H1 (cell line): Measurements from ENCODE around the gene C2orf81. TPM values are rescaled to one million over a fixed set of nuclear protein-coding genes. Genes with fewer than 3 reads are reported as not detected.

Experiments used
- CTCF ChIA-PET: fragments of 300-600 bp; sonication (Branson Sonifier 250); formaldehyde crosslinking; loops from one replicate; lab custom pipeline; 2021; ENCODE audit not compliant: partially characterized antibody; lab: Charles Lee
- POLR2A ChIA-PET: fragments of 300-600 bp; sonication (Branson Sonifier 250); formaldehyde crosslinking; loops from one replicate; lab custom pipeline; 2021; ENCODE audit warnings: inconsistent platforms; ENCODE audit not compliant: partially characterized antibody; lab: Charles Lee
- DNase-seq, 2 experiments: peaks; one replicate each; pipeline versions ENCODE4 v3.0.0 to v3.0.0-alpha.2; 2010 to 2022; ENCODE audit warnings: low spot score in 2 of 2, low read depth in 1 of 2, mixed read lengths in 1 of 2
- FAIRE-seq: peaks from 2 replicates; lab custom pipeline; 2011; peaks lifted over from hg19 to GRCh38; lab: Jason Lieb, UNC
- H2AFZ ChIP-seq: 2 replicates; pipeline ENCODE4 v1.8.1; 2012; ENCODE audit warnings: low read length, inconsistent platforms
- H2AK5ac ChIP-seq: 2 replicates; pipeline ENCODE4 v1.6.1; 2013; ENCODE audit warnings: low read depth, low read length
- H2BK120ac ChIP-seq: replicated peaks from 2 replicates; pipeline ENCODE3; 2013; ENCODE audit warnings: low read depth, low read length, inconsistent platforms
- H2BK12ac ChIP-seq: 2 replicates; pipeline ENCODE4 v1.6.1; 2013; ENCODE audit warnings: low read depth, low read length
- H2BK15ac ChIP-seq: 2 replicates; pipeline ENCODE4 v1.6.1; 2013; ENCODE audit warnings: low read length
- H2BK20ac ChIP-seq: 2 replicates; pipeline ENCODE4 v1.6.1; 2013; ENCODE audit warnings: low read length
- H2BK5ac ChIP-seq: 2 replicates; pipeline ENCODE4 v1.6.1; 2013; ENCODE audit warnings: low read depth, low read length
- H3K14ac ChIP-seq: 2 replicates; pipeline ENCODE4 v1.6.1; 2013; ENCODE audit warnings: inconsistent platforms; ENCODE audit not compliant: insufficient read length
- H3K18ac ChIP-seq: 2 replicates; pipeline ENCODE4 v1.6.1; 2013; ENCODE audit warnings: low read length; ENCODE audit errors: extremely low read depth
- H3K23ac ChIP-seq: 2 replicates; pipeline ENCODE4 v1.6.1; 2013; ENCODE audit warnings: inconsistent platforms; ENCODE audit not compliant: insufficient read length
- H3K23me2 ChIP-seq: 2 replicates; pipeline ENCODE4 v1.6.1; 2013; ENCODE audit warnings: low read depth, low read length
- H3K27ac ChIP-seq: 2 replicates; pipeline ENCODE4 v1.6.1; 2011; ENCODE audit warnings: low read depth, low read length, inconsistent platforms
- H3K27me3 ChIP-seq, 4 experiments: replicated peaks in 1 of 4; 1 replicate in 1 of 4; 2 replicates in 3 of 4; pipeline versions ENCODE4 v1.6.1 to v1.8.1; 2011 to 2013; ENCODE audit warnings: low read length in 3 of 4, mild to moderate bottlenecking in 3 of 4, inconsistent platforms in 2 of 4, mixed read lengths in 2 of 4, moderate library complexity in 1 of 4; ENCODE audit not compliant: control insufficient read depth in 3 of 4, insufficient read depth in 3 of 4; ENCODE audit errors: extremely low read depth in 1 of 4
- H3K36me3 ChIP-seq, 4 experiments: 2 replicates each; pipeline versions ENCODE4 v1.6.1 to v1.8.1; 2011 to 2013; ENCODE audit warnings: mild to moderate bottlenecking in 4 of 4, low read length in 3 of 4, moderate library complexity in 2 of 4, control low read depth in 1 of 4, inconsistent platforms in 1 of 4; ENCODE audit not compliant: insufficient read depth in 4 of 4, control insufficient read depth in 2 of 4
- H3K4ac ChIP-seq: replicated peaks from 2 replicates; pipeline ENCODE3; 2013; ENCODE audit warnings: low read length, low read depth, mixed read lengths, inconsistent platforms; ENCODE audit not compliant: insufficient read length
- H3K4me1 ChIP-seq, 4 experiments: replicated peaks in 1 of 4; 1 replicate in 1 of 4; 2 replicates in 3 of 4; pipeline versions ENCODE4 v1.6.1 to v1.8.1; 2011 to 2013; ENCODE audit warnings: low read length in 3 of 4, inconsistent platforms in 2 of 4, mixed read lengths in 1 of 4; ENCODE audit not compliant: insufficient read depth in 4 of 4, control insufficient read depth in 3 of 4
- H3K4me2 ChIP-seq, 2 experiments: 2 replicates each; pipeline versions ENCODE4 v1.6.1 to v1.8.1; 2011 to 2013; ENCODE audit warnings: low read depth in 2 of 2, low read length in 2 of 2, control low read depth in 1 of 2, inconsistent platforms in 1 of 2, mild to moderate bottlenecking in 1 of 2; ENCODE audit not compliant: insufficient read depth in 1 of 2
- H3K4me3 ChIP-seq, 4 experiments: fragments of 200-600, 300-600 bp in 1 of 4; sonication (generic), shearing (Covaris generic), sonication (Bioruptor Twin) in 1 of 4; 2 replicates each; pipeline versions ENCODE4 v1.5.1 to v1.8.1; 2011 to 2016; ENCODE audit warnings: low read length in 4 of 4, low read depth in 3 of 4, control low read depth in 2 of 4, inconsistent platforms in 2 of 4, mild to moderate bottlenecking in 2 of 4, mixed read lengths in 1 of 4, moderate library complexity in 1 of 4; ENCODE audit not compliant: insufficient read depth in 2 of 4; ENCODE audit errors: extremely low read depth in 1 of 4
- H3K56ac ChIP-seq: replicated peaks from 2 replicates; pipeline ENCODE3; 2013; ENCODE audit warnings: low read depth, mild to moderate bottlenecking, mixed read lengths, low read length, inconsistent platforms; ENCODE audit not compliant: insufficient read length
- H3K79me1 ChIP-seq: 2 replicates; pipeline ENCODE4 v1.6.1; 2013; ENCODE audit warnings: low read depth, low read length, control low read depth
- H3K79me2 ChIP-seq, 2 experiments: 2 replicates each; pipeline versions ENCODE4 v1.6.1 to v1.8.1; 2012 to 2013; ENCODE audit warnings: low read length in 2 of 2, mild to moderate bottlenecking in 2 of 2, inconsistent platforms in 1 of 2; ENCODE audit not compliant: insufficient read depth in 2 of 2, control insufficient read depth in 1 of 2
- H3K9ac ChIP-seq, 4 experiments: replicated peaks in 1 of 4; 1 replicate in 1 of 4; 2 replicates in 3 of 4; pipeline versions ENCODE4 v1.6.1 to v1.8.1; 2011 to 2013; ENCODE audit warnings: low read depth in 3 of 4, low read length in 3 of 4, control low read depth in 2 of 4, mild to moderate bottlenecking in 2 of 4, moderate library complexity in 2 of 4, inconsistent platforms in 1 of 4; ENCODE audit errors: extremely low read depth in 1 of 4
- H3K9me3 ChIP-seq, 2 experiments: 2 replicates each; pipeline versions ENCODE4 v1.6.1 to v1.8.1; 2012 to 2013; ENCODE audit warnings: mild to moderate bottlenecking in 2 of 2, moderate library complexity in 2 of 2, control low read depth in 1 of 2, inconsistent platforms in 1 of 2, low read depth in 1 of 2, low read length in 1 of 2, mixed read lengths in 1 of 2; ENCODE audit not compliant: insufficient read depth in 2 of 2
- H4K20me1 ChIP-seq, 2 experiments: replicated peaks in 1 of 2; 2 replicates each; pipeline versions ENCODE3 to v1.8.1; 2011 to 2013; ENCODE audit warnings: inconsistent platforms in 2 of 2, low read length in 2 of 2, mild to moderate bottlenecking in 1 of 2; ENCODE audit not compliant: insufficient read depth in 2 of 2, control insufficient read depth in 1 of 2
- H4K5ac ChIP-seq: 2 replicates; pipeline ENCODE4 v1.6.1; 2013; ENCODE audit warnings: low read length, low read depth, mixed read lengths, inconsistent platforms; ENCODE audit not compliant: insufficient read length
- H4K8ac ChIP-seq: 2 replicates; pipeline ENCODE4 v1.8.0; 2013; ENCODE audit warnings: mild to moderate bottlenecking, moderate library complexity, low read length, inconsistent platforms; ENCODE audit not compliant: insufficient read depth; ENCODE audit errors: extremely low read depth
- H4K91ac ChIP-seq: replicated peaks from 2 replicates; pipeline ENCODE3; 2013; ENCODE audit warnings: low read length, mixed read lengths, inconsistent platforms; ENCODE audit not compliant: insufficient read length
- CBX8 ChIP-seq: fragments of 300-800, 300-1000 bp; sonication (generic); IDR thresholded peaks from 2 replicates; pipeline ENCODE4 v1.7.1; 2016; ENCODE audit warnings: low read depth, low read length, borderline replicate concordance
- CHD2 ChIP-seq: IDR thresholded peaks from 2 replicates; pipeline ENCODE4 v1.6.1; 2012; ENCODE audit warnings: low read length, improper control_type of control experiment
- EP300 ChIP-seq, 2 experiments: IDR thresholded peaks; 1 replicate in 1 of 2; 2 replicates in 1 of 2; pipeline ENCODE4 v1.6.1; 2011 to 2012; ENCODE audit warnings: low read depth in 2 of 2, low read length in 2 of 2, mild to moderate bottlenecking in 2 of 2, borderline replicate concordance in 1 of 2, inconsistent platforms in 1 of 2, moderate library complexity in 1 of 2
- EZH2 ChIP-seq: fragments of 200-600 bp; sonication (generic); IDR thresholded peaks from 2 replicates; pipeline ENCODE4 v1.7.1; 2012; ENCODE audit warnings: low read depth, mild to moderate bottlenecking, moderate library complexity, low read length, inconsistent platforms; ENCODE audit not compliant: severe bottlenecking
- FOSL1 ChIP-seq: IDR thresholded peaks from 2 replicates; pipeline ENCODE4 v1.6.1; 2011; ENCODE audit warnings: mild to moderate bottlenecking, low read depth, low read length, moderate library complexity; ENCODE audit not compliant: insufficient read depth
- GTF2F1 ChIP-seq: IDR thresholded peaks from 2 replicates; pipeline ENCODE4 v1.6.1; 2012; ENCODE audit warnings: low read depth, low read length, improper control_type of control experiment, borderline replicate concordance
- HDAC6 ChIP-seq: IDR thresholded peaks from one replicate; pipeline ENCODE4 v1.7.1; 2012; ENCODE audit warnings: low read depth, mild to moderate bottlenecking, inconsistent platforms, low read length, moderate library complexity
- JUN ChIP-seq: IDR thresholded peaks from 2 replicates; pipeline ENCODE4 v1.6.1; 2011; ENCODE audit warnings: low read depth, mild to moderate bottlenecking, improper control_type of control experiment, low read length
- KDM5A ChIP-seq: fragments of 200-600 bp; IDR thresholded peaks from 2 replicates; pipeline ENCODE4 v1.7.1; 2012; ENCODE audit warnings: mild to moderate bottlenecking, low read length, inconsistent platforms, mixed read lengths
- POU5F1 ChIP-seq: IDR thresholded peaks from 2 replicates; pipeline ENCODE4 v1.6.1; 2011; ENCODE audit warnings: low read depth, mild to moderate bottlenecking, low read length, moderate library complexity
- RAD21 ChIP-seq, 2 experiments: IDR thresholded peaks in 1 of 2; conservative IDR thresholded peaks in 1 of 2; 2 replicates each; pipeline ENCODE4 v1.6.1; 2011; ENCODE audit warnings: low read depth in 2 of 2, low read length in 2 of 2, improper control_type of control experiment in 1 of 2, inconsistent platforms in 1 of 2, mild to moderate bottlenecking in 1 of 2, moderate library complexity in 1 of 2
- SIN3A ChIP-seq, 2 experiments: IDR thresholded peaks in 1 of 2; conservative IDR thresholded peaks in 1 of 2; 2 replicates each; pipeline ENCODE4 v1.6.1; 2011 to 2012; ENCODE audit warnings: low read length in 2 of 2, improper control_type of control experiment in 1 of 2, low read depth in 1 of 2, mild to moderate bottlenecking in 1 of 2
- TAF1 ChIP-seq: IDR thresholded peaks from 2 replicates; pipeline ENCODE4 v1.6.1; 2011; ENCODE audit warnings: mild to moderate bottlenecking, low read depth, low read length
- YY1 ChIP-seq: IDR thresholded peaks from 2 replicates; pipeline ENCODE4 v1.6.1; 2011; ENCODE audit warnings: low read depth, mild to moderate bottlenecking, low read length
- WGBS, 2 experiments: shearing (Covaris generic) in 1 of 2; methylation state at CpG; one replicate each; pipeline versions ENCODE4 v1.1.6 to v1.1.7; 2013 to 2015; ENCODE audit warnings: low lambda C conversion rate in 2 of 2, mixed read lengths in 2 of 2, inconsistent platforms in 1 of 2, low coverage in 1 of 2, missing lambda C conversion rate in 1 of 2; ENCODE audit not compliant: insufficient replicate concordance in 2 of 2, insufficient coverage in 1 of 2, insufficient read length in 1 of 2; ENCODE audit errors: extremely low coverage in 1 of 2, missing lambda C conversion rate in 1 of 2; 5-methylcytosine and 5-hydroxymethylcytosine counted together
- polyA plus RNA-seq, 7 experiments: library from polyadenylated mRNA; depleted of rRNA in 3 of 7; stranded (reverse) in 5 of 7; unstranded in 2 of 7; fragments of >200 nt in 5 of 7; fragments of 200-250 nt in 2 of 7; gene quantifications; 1 replicate in 5 of 7; 2 replicates in 1 of 7; 4 replicates in 1 of 7; pipeline versions ENCODE4 v1.2.1 to v1.2.3, GENCODE V29; 2011 to 2013; ENCODE audit warnings: missing spikeins in 2 of 7, mixed read lengths in 2 of 7
- total RNA-seq: library from RNA; stranded (reverse); fragmentation: NEBNext Ultra II Directional; extraction: Animal tissue kit (Norgen Biotek cat#: 25700); gene quantifications from 2 replicates; pipeline ENCODE4 v1.2.1, GENCODE V29; 2021

The C2orf81 gene
- total and polyA plus RNA-seq, 2 of the 8 experiments (the other 6 are each of a cell fraction or from before 2014, with no cell fraction given) = 1.6 to 3.3 TPM

- H2AK5ac ChIP-seq = no peak overlapping the region
- H3K4me2 ChIP-seq = no peak overlapping the region
- H3K4ac ChIP-seq = no peak overlapping the region
- H2BK12ac ChIP-seq = no peak overlapping the region
- no peak overlapping the region for H4K5ac ChIP-seq
- H3K27ac ChIP-seq = no peak overlapping the region
- no peaks in the 10 kb centered on the region for H3K9me3 ChIP-seq
- ChIA-PET POLR2A (interaction anchor here (1.1 to 1.5 kb wide), 2 partner anchors 13 to 24 kb away, joined by 3 read pairs; no protein-coding TSS in a partner anchor), CTCF (interaction anchor here (1.0 to 3.5 kb wide), 4 partner anchors 16 to 41 kb away, joined by 3 to 13 read pairs (median 6); no protein-coding TSS in a partner anchor)
- no peaks in the 10 kb centered on the region for H3K27me3 ChIP-seq
- no peak overlapping the region for H4K91ac ChIP-seq
- H3K9ac ChIP-seq = no peak overlapping the region
- H3K79me2 ChIP-seq = peaks cover 4 to 46% of the 10 kb centered on the region in 2 experiments
- peaks cover 15 to 28% of the 10 kb centered on the region in 2 experiments for H4K20me1 ChIP-seq
- no peak overlapping the region for H3K18ac ChIP-seq
- H2BK20ac ChIP-seq = no peak overlapping the region
- H3K79me1 ChIP-seq = peaks cover 33% of the 10 kb centered on the region
- DNase-seq (no peak), FAIRE-seq (no peak)
- no peak overlapping the region for H2AFZ ChIP-seq
- peaks cover 3 to 24% (median 15%) of the 10 kb centered on the region in 4 experiments for H3K36me3 ChIP-seq
- H3K23ac ChIP-seq = no peak overlapping the region
- no peak overlapping the region for H3K4me3 ChIP-seq
- no peak overlapping the region for H3K56ac ChIP-seq
- no peak overlapping the region for H2BK120ac ChIP-seq
- H3K14ac ChIP-seq = no peak overlapping the region
- H4K8ac ChIP-seq = no peak overlapping the region
- WGBS, 2 experiments = 73% methylated on average over 2 of the region's 2 CpGs; no CpG with 5 or more reads in 1 of the 2 experiments
- no peak overlapping the region for H2BK15ac ChIP-seq
- H3K23me2 ChIP-seq = peaks cover 5% of the 10 kb centered on the region
- H2BK5ac ChIP-seq = no peak overlapping the region
- H3K4me1 ChIP-seq = peaks cover 9 to 30% (median 19%) of the 10 kb centered on the region in 4 experiments
- TF ChIP-seq YY1 = no peak
- TF ChIP-seq POU5F1 = no peak
- TF ChIP-seq CBX8 = no peak
- no peak for TF ChIP-seq EP300 (IDR thresholded peaks at IDR 0.05; ENCODE audit: borderline replicate concordance in 1 of 2, low read depth in 2 of 2, low read length in 2 of 2)
- no peak for TF ChIP-seq RAD21 (IDR thresholded peaks at IDR 0.05 in 1 of 2, conservative IDR thresholded peaks at IDR 0.05 in 1 of 2; ENCODE audit: low read depth in 2 of 2, low read length in 2 of 2)
- no peak for TF ChIP-seq EZH2
- TF ChIP-seq JUN = no peak
- no peak for TF ChIP-seq SIN3A (conservative IDR thresholded peaks at IDR 0.05 in 1 of 2, IDR thresholded peaks at IDR 0.05 in 1 of 2; ENCODE audit: low read depth in 1 of 2, low read length in 2 of 2)
- TF ChIP-seq KDM5A = no peak
- no peak for TF ChIP-seq HDAC6
- TF ChIP-seq TAF1 = no peak
- no peak for TF ChIP-seq CHD2
- TF ChIP-seq FOSL1 = no peak
- TF ChIP-seq GTF2F1 = no peak
These were observed 45.6 kb downstream of the C2orf81 start for GRCh38 chr2:74375838-74376237.
